ENCODE measurements around the gene GABARAPL2.
A peak's percentile ranks its signal among the peaks of the same experiment; 100 is the strongest.

The GABARAPL2 gene

DNA sequence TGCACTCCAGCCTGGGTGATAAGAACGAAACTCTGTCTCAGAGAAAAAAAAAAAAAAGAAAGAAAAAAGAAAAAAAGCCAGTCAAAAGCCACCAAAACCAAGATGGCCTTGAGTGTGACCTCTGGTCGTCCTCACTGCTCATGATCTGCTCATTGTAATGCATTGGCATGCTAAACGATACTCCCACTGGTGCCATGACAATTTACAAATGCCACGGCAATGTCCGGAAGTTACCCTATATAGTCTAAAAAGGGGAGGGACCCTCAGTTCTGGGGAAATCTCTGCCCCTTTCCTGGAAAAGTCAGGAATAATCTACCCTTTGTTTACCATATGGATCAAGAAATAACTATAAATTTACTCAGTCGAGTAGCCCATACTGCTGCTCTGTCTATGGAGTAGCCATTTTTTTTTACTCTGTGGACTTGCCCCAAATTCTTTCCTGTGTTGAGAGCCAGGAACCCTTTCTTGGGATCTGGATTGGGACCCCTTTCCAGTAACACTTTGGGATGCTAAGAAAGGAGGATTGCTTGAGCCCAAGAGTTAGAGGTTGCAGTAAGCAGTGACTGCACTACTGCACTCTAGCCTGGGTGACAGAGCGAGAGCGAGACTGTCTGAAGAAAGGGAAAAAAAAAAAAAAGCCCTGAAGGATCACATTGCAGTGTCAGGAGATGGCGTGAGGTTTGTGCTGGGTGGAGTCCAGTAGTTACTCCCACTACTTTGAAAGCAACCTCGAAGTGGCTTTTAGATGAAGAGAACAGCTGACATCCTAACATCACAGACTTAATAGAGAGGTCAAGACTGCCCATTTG, 6.4 kb upstream of the GABARAPL2 start:
- CTCF ChIA-PET, result interaction anchor here (1.4 kb wide), 1 partner anchor 42 kb away, joined by 3 read pairs; no protein-coding TSS in a partner anchor
- POLR2A ChIA-PET (ENCODE audit: low non-redundant PET), result no interaction called here
- H3K27ac ChIP-seq, result no peak overlapping the region
- DNase-seq (ENCODE audit: low spot score), result no peak
- TF ChIP-seq, protein P1, sequence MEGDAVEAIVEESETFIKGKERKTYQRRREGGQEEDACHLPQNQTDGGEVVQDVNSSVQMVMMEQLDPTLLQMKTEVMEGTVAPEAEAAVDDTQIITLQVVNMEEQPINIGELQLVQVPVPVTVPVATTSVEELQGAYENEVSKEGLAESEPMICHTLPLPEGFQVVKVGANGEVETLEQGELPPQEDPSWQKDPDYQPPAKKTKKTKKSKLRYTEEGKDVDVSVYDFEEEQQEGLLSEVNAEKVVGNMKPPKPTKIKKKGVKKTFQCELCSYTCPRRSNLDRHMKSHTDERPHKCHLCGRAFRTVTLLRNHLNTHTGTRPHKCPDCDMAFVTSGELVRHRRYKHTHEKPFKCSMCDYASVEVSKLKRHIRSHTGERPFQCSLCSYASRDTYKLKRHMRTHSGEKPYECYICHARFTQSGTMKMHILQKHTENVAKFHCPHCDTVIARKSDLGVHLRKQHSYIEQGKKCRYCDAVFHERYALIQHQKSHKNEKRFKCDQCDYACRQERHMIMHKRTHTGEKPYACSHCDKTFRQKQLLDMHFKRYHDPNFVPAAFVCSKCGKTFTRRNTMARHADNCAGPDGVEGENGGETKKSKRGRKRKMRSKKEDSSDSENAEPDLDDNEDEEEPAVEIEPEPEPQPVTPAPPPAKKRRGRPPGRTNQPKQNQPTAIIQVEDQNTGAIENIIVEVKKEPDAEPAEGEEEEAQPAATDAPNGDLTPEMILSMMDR (conservative IDR thresholded peaks at IDR 0.05; ENCODE audit: low read depth), result no peak

DNA sequence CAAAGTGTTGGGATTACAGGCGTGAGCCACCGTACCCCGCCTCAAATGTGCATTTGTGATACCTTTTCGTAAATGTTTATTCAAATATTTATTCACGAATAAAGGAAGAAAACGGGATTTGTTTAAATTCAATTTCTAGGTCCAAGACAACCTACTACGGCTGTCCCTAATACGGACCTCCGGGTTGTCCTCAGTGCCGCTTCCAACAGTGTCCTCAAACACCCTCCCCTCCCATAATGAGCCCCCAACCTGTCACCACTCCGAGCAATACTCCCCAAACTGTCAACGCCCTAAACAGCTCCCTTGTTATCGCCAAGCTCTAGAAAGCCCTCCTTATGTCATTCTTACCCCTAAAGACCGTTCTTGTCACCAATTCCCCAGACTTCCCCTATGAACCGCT, 539 bp upstream of the GABARAPL2 start:
- ChIA-PET POLR2A (ENCODE audit: low non-redundant PET) (no interaction called here), CTCF (interaction anchor here (0.5 to 1.7 kb wide), 2 partner anchors 52 to 101 kb away, joined by 3 to 4 read pairs; no protein-coding TSS in a partner anchor)
- peak overlapping the region; percentile 66 for H3K27ac ChIP-seq
- no peak for DNase-seq (ENCODE audit: low spot score)
- TF ChIP-seq, protein P1 (conservative IDR thresholded peaks at IDR 0.05; ENCODE audit: low read depth), result no peak

DNA sequence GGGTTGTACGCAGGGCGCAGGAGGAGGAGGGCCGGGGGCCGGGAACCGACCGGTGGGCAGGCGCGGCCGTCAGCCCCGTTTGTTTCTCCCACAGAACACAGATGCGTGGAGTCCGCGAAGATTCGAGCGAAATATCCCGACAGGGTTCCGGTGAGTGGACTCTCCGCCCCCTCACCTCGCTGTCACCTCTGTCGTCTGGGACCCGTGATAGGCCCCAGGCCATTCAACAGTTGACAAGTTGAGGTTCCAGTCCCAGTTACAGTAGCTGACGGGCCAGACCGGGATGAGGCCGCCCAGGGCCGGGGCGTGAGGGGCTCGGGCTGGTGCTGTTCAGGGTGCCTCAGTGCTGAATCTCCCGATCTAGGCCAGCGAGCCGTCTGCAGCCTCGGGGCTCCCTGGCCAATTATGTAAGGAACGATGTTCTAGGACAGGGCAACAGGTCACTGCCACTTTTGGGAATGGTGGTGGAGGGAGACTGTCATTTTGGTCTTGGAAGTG, 628 bp downstream of the GABARAPL2 start:
- peak overlapping the region; percentile 66 for H3K27ac ChIP-seq
- CTCF ChIA-PET, result interaction anchor here (0.6 to 1.7 kb wide), 2 partner anchors 102 to 103 kb away, joined by 3 to 4 read pairs; no protein-coding TSS in a partner anchor
- TF ChIP-seq, protein P1 (conservative IDR thresholded peaks at IDR 0.05; ENCODE audit: low read depth), result no peak
- POLR2A ChIA-PET (ENCODE audit: low non-redundant PET), result no interaction called here
- peak; percentile 12 for DNase-seq (ENCODE audit: low spot score)

DNA sequence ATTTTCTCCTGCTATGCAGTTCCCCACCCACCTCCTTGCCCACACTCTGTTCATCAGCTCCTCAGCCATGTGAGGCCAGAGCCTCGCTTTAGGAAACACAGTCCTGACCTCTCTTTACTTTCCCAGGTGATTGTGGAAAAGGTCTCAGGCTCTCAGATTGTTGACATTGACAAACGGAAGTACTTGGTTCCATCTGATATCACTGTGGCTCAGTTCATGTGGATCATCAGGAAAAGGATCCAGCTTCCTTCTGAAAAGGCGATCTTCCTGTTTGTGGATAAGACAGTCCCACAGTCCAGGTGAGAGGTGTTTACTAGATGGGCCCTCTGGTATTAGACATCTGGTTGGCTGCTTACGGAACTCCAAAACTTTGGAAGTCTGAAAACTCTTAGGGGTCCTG, 1.7 kb downstream of the GABARAPL2 start:
- no peak overlapping the region for H3K27ac ChIP-seq
- TF ChIP-seq, protein P1 (conservative IDR thresholded peaks at IDR 0.05; ENCODE audit: low read depth), result no peak
- CTCF ChIA-PET, result no interaction called here
- DNase-seq (ENCODE audit: low spot score), result no peak
- POLR2A ChIA-PET (ENCODE audit: low non-redundant PET), result no interaction called here

GRCh38 chr16:75570396-75571065, 4.4 kb downstream of the GABARAPL2 start:
- CTCF ChIA-PET, result no interaction called here
- no peak for DNase-seq (ENCODE audit: low spot score)
- POLR2A ChIA-PET (ENCODE audit: low non-redundant PET), result no interaction called here
- TF ChIP-seq, protein P1 (conservative IDR thresholded peaks at IDR 0.05; ENCODE audit: low read depth), result no peak
- H3K27ac ChIP-seq, result no peak overlapping the region

DNA sequence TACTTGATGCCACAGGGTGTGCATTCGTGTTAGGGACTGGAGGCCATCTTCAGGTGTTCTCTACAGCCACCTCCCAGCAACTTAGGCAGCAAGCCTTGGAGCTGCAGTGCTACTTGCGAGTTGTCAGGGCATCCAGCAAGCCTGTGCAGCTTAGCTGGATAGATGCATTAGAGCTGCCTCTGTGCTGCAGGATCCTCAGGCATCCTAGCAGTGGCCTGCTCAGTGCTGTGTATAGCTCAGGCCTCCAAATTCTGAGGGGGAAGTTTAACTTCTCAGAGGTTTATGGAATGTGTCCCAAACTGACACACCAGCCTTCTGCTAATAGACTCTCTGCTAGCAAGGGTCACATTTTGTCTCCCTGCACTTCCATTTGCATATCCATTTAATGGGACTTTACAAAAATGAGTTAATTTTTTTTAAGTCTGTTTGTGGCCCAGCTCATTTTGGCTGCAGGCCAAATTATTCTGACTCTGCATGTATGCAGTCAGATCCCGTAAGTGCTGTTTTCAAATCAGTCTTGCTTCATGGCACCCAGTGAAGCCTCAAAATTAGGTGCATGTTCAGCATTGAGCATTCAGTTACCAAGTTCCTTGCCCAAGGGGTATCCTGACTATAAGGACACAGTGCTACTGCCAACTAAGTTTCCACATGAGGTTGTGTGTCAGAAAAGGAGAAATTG, 6.8 kb downstream of the GABARAPL2 start:
- POLR2A ChIA-PET (ENCODE audit: low non-redundant PET), result no interaction called here
- TF ChIP-seq, protein P1 (conservative IDR thresholded peaks at IDR 0.05; ENCODE audit: low read depth), result no peak
- H3K27ac ChIP-seq, result no peak overlapping the region
- DNase-seq (ENCODE audit: low spot score), result no peak
- CTCF ChIA-PET, result no interaction called here

All from RWPE1 (cell line).